GM19351 (cell line): ENCODE data around the gene CTTNBP2.

Experiments
- ATAC-seq: cut with Tn5 transposase; IDR thresholded peaks from one replicate; pipeline ENCODE4 v1.9.1; 2021; ENCODE audit warnings: mild to moderate bottlenecking, moderate library complexity; ENCODE audit not compliant: unreplicated experiment

Gene CTTNBP2

DNA sequence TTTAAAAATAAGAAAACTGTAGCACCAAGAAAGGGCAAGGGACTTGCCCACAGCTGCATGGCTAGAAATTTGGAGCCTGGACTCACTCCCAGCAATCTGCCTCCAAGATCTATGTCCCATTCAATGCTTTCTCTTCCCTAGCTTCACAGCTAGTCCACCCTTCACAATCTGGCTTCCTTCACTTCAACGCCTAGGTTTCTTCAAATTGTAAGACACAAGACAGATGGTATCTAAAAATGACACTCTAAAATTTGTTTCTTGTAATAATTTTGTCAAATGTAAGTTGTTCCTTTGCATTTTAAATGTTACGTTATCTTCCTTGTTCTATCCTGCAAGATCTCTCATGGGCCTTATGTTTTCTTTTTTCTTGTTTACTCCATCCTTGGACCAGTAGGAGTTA is 48.6 kb downstream of the CTTNBP2 start:
- ATAC-seq = no peak

DNA sequence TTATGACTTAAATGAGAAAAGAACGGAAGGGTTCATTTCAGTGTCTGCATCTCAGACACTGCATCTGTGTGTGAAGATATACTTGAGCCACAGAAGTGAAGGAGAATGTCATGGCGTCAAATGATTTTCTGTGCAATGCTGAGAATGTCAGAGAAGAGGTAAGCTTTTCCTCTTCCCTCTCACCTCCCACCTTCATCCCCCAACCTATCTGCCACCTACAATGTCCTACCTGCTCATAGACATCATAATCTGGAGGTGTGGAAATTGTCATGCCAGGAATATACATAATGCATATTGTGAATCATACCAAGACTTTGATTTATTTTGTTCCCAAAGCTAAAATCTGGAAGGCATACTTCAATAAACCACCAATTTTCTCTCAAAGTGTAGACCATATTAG is 53.7 kb downstream of the CTTNBP2 start:
- ATAC-seq = no peak

DNA sequence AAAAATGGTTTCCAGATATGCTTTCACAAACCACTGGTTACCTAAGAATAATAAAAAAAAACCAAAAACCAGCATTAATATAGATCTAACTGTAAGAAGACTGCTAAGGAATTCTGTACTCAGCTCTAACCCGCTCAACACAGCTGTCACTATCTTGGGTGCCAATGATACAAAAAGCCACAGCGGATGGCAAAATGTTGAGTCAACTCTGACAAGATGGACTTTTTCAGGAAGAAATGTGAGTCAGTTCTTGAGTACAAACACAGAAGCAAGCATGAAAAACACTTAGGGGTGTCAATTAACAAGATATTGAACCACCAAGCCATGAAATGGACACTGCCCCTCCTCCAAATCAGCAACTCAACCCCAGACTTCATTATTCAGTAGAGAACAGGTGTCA is 55.0 kb downstream of the CTTNBP2 start:
- no peak for ATAC-seq

DNA sequence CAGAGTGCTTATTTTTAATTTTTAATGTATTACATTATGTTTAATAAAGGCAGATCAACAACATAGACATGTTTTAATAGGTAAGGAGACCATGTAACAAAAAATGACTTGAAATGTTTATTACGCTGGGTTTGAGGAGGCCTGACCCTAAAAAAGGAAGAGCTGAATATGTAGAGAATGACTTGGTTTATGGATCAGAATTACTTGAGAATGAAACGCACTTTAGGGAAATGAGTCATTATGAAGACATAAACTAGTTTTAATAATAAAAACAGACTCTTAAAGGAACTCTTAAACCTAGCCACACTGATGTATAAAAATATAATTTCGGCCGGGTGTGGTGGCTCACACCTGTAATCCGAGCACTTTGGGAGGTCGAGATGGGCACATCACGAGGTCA is 56.5 kb downstream of the CTTNBP2 start:
- ATAC-seq = no peak

DNA sequence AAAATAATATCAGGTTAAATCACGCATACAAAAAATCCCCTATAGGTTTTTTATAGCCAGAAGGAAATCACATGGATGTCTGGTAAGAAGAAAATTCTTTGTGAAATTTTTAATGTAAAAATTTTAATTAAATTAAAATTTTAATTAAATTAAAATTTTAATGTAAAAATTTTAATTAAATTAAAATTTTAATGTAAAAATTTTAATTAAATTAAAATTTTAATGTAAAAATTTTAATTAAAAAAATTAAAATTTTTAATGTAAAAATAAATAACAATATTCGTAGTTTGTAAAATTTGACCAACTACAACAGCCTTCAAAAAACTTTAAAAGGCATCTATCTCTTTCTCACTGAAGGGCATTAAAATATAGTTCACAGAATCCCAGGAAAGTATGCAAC is 61.5 kb downstream of the CTTNBP2 start:
- ATAC-seq = no peak

DNA sequence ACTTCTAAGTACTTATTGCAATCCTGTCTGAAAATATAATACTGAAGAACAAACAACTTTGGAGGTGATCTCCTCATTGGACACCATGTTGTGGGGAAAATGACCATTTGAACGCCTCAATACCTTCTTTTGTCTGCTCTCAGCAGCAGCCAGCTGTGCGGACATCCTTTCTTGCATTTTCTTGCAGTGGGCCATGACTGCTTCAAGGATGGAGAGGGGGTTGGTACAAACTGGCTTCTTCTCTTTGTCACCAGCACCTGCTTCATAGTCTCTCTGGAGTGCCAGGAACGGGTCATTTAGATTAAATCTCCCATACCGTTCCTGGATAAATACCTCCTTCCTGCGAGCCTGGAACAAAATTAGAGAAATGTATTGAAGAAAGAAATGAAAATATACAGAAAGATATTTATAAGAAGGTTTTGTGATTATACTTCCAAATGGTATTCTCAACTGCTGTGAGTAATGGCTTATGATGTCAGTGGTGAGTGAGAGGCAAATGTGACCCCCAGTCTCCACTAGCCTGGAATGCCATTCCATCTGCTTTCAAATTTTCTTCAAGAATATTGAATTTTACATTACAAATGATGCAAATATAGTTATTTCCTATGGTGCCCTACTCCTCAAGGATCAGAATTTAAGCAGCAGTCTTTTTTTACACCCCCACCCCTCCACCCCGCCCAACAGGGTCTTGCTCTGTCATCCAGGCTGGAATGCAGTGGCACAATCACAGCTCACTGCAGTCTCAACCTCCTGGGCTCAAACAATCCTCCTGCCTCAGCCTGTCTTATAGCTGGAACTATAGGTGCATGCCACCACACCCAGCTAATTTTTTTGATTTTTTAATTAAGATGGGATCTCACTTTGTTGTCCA is 62.4 kb downstream of the CTTNBP2 start:
- no peak for ATAC-seq

DNA sequence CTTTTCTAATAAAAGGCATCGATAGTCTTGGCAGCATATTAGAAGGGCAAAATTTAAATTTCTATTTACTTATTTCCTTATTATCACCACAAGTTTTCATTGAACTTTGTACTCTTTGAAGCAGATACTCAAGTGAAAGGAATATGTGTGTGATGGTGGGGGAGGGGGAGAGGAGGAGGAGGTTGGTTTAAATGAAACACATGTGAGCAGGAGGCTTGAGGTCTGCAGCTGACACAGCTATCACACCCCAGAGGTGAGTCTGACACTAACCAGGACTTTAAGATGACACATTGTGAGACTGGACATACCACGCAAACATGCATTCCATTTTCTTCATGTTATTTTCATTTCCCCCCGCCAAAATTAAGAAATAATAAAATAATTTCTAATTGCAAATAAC is 63.3 kb downstream of the CTTNBP2 start:
- ATAC-seq = peak; percentile 79

DNA sequence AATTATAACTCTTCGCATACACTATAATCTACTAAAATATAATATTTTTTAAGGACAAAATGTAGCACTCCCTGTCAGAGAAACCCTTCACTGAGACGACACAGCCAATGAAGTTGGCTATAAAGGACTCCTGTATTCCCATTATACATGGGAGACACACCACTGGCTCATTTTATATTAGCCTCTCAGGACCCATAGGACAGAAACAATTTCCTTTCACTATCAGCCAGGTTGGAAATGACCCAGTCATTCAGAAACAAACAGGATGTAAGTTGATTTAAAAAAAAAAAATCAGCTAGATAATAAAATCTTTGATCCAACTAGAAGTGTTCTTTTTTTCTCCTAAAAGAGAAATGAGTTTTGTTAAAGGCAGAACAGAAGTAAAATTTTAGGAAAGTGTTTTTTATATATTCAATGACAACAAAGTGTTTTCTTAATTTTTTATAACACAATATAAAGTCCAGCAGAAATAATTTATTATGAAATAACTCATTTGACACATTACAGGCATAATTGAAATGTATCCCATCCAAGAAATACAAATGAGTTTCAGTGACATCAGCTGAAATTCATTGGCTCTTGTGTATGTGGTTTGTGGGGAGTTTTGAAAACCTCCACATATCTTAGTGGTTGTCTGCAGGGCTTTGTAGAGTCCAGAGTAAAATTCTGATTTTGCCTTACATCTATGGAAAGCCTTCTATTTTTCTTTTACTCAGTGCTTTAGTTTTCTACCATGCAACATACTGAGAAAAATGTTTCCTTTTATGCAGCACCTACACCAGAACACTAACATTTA is 64.1 kb downstream of the CTTNBP2 start:
- ATAC-seq = peak; percentile 47

DNA sequence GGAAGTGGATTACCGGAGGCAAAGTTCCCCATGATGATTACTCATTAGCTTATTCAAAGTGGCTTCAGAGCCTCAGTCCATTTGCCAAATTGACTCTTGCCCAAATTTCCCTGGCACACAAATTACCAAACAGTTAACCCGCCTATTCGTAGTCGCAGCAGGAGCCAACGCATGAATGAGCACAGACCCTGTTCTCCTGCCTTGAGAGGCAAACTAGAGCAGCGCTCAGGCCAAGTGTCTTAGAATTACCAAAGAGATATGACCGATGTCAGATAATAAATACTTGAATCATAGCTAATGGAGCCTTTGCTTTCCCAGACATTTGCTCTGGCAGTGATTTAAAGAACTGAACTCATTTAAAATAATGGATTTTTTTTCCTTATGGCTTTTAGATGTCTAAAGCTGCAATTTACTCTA is 64.9 kb downstream of the CTTNBP2 start:
- no peak for ATAC-seq

DNA sequence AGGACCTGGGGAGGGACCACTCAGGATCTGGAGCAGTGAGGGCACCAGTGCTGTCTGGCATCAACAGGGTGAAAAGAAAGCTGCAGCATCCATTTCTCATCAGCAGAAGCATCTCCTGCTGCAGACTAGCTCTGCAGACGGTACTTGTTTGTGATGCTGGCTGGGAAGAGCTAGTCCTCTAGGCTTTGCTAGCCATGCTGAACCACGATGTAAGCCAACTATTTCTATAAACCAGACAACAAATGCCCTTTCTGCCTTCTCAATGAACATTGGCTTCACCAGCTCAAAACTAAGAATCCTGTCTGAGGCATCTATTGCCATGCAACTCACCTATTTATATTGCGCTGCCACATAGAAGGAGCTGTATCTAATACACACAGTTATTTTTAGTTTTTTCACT is 65.6 kb downstream of the CTTNBP2 start:
- ATAC-seq = no peak

DNA sequence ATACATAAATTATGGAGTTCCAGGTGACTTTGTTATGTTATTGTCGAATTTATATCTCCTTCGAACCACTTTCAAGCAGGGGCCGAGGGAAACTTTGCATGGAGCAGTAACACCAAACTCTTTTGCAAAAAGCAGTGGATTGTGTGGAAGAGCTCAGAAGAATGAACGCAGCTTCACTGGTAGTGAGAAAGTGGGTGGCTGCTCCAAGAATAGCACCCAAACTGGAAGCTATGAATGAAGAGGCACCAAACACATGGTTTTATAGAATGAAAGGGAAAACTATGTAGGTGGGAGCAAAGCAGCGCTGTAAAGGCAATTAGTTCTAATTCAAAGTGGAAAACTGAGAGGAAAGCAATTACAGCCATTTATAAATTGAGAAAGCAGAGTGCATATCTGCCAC is 67.2 kb downstream of the CTTNBP2 start:
- no peak for ATAC-seq

DNA sequence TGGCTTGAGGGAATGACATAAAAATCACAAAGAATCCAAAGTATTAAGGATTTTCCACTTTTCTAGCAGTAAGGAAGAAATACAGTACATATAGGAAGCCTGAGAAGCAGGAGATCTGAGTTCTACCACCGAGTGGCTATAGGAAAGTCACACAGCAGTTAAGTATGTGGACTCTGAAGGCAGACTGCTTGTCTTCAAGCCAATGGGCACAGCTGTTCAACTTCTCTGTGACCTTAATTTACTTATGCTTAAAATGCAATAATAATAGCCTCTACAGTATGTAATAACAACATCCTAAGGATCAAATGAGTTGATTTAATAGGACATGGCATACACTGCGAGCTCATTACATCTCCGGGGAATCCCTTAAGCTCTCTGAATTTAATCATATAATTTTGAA is 68.0 kb downstream of the CTTNBP2 start:
- no peak for ATAC-seq

DNA sequence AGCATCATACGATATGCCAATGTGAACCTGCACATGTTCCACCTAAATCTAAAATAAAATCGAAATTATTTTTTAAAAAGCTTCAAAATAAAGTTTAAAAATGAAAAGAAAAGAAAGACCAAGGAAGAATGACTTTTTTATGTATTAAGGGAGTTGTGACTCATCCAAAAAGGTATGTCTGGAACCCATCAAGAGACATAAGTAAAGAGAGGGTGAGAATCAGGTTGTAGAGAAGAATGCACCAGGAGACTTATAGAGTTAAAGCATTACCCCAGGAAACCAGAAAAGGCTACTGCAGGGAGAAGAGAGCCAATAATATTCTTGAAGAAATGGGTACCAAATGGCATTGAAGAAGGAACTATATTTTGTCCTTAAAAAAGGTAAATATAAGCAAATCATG is 69.8 kb downstream of the CTTNBP2 start:
- no peak for ATAC-seq

DNA sequence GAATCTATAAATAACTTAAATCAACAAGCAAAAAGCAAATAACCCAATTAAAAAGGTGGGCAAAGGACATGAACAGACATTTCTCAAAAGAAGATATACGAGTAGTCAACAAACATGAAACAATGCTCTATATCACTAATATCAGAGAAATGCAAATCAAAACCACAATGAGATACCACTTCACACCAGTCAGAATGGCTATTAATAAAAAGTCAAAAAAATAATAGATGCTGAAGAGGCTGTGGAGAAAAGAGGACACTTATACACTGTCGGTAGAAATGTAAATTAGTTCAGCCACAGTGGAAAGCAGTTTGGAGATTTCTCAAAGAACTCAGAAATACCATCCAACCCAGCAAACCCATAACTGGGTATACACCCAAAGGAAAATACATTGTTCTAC is 70.6 kb downstream of the CTTNBP2 start:
- peak; percentile 37 for ATAC-seq

DNA sequence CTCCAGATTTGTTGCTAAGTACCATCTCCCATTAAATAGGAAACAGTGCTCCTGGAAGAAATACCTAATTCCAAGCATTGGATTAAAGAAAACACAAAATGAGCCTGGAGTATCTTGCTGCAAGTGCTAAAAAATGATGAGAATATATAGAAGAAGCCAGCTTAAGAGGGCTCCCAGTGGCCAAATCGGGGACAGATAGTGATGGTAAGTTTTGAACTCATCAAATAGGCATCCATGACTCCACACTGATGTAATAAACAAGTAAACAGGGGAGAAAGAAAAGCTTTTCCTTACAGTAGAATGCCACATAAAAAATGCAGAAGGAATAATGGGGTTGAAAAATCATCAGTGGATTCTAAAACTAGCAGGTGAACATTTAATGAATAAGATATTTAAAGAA is 72.4 kb downstream of the CTTNBP2 start:
- no peak for ATAC-seq

DNA sequence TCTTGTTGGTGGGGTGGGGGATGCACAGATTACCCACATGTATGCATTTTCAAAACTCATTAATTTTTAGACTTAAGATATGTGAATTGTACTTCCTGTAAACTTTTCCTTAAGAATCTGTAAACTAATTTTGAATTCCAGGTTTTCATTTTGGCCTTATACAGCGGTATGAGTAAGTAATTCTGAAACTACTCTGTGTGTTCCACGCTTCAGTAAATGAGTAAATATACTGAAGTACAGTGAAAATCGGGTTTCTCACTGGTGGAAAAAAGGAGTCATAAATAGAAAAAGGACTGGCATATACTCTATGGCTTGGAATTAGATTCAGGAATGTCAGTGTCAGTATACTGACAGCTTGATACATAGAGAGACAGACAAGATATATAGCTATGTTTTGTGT is 72.8 kb downstream of the CTTNBP2 start:
- peak; percentile 58 for ATAC-seq

DNA sequence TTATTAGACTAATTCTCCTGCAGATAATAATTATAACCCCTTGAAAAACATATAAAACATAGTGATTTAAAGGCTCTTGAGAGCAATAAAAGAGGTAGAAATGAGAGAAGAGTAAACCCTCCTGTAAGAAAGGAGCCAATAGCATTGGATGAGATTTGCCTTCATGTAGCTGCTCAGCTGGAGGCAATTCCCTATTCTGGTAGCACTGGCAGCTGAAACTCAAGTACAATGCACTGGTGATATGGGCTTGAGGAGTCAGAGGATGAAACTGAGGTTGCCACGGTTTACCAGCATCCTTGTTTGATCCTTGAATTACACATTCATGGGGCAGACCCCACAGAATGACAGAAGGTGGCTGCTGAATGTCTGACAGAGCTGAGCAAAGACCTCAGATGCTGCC is 76.4 kb downstream of the CTTNBP2 start:
- ATAC-seq = no peak

DNA sequence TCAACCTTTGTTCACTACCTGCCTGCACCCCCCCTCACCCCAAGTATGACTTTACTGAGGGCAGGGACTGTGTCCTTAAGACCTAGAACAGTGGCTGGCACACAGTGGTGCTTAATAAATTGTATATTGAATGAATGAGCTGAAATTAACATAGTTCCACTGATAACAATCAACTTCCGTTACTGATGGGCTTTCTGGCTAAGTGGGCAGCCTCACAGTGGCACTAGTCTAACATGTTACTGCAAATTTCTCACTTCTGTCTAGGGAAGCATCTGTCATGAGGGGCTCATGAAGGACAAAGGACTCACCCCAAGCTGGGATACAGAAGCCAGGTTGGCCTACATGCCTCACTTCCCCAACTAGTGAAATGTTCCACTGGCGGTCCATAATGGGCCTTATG is 79.3 kb downstream of the CTTNBP2 start:
- ATAC-seq = no peak

DNA sequence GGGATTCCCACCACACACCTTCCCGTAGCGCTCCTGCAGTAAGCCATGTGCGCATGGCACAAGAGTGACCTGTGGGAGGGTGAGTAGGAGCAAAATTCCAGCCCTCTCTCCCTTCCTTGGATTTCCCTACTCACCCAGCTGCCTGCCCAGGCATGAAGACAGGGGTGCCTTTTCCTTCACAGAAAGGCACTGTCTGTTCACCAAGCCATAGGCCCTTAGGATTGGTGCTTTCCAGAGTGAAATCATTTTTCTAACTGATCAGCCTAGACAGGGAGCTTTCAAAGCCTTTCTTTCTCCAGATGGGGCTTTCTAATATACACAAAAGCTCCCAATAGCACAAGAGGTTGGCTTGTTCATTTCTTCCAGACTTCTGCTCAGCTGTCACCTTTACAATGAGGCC is 79.7 kb downstream of the CTTNBP2 start:
- no peak for ATAC-seq

DNA sequence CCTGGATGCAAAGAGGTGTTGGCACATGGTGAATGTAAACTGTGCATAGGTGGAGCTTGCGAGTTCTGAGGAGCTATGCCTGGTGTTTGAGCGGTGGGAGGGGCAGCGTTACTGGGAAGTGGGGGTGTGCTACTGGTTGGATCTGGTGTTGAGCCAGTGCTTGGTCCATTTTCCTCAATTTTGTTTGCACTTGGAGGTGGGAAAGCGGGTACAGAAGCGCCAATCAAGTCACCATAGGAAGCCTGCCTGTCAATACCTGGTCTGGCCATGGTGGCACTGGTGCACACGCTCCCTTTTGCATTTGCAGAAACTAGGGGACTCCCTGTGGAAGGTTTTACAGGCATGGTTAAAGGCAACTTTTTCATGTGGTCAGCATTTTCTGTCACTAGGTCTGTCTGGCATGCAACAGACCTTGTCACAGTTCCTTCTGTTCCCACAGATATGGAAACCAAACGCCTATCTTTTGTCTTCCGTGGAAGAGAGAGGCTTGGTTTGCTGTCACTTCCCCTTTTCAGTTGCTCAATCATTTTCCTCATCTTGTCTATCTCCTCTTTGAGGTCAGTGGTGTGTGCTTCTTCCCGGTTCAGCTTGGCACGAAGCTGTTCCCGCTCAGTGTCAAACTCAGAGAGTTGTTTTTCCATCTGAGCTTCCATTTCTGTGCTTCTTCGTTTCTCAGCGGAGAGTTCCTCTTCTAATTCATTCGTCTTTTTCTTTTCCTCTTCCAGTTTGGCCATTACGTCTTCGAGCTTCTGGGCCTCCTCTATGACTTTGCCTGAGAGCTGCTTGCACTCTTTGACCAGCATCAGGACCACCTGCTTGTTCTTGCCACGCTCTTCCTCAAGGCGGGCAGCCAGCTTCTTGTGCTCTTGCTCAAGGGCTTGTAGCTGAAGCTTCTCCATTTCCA is 81.1 kb downstream of the CTTNBP2 start:
- peak; percentile 73 for ATAC-seq

DNA sequence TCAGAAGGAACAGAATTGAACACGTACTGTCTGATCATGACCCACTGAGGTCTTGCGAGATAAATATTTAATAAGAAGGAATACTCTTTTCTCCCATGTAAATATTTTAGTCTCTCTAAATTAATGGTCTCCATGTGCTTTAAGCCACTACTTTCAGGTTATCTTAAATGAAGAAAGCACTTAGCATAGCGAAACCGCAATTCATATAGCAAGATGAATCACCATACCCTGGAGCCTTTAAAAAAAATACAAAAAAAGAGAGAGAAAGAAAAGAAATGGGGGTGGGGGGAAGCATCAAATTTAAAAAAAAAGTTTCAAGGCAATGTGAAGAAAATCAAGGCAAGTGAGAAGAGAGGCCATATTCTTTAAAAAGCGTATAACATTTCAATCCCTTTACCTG is 82.5 kb downstream of the CTTNBP2 start:
- ATAC-seq = peak; percentile 38
